HG03097 (cell line): ENCODE measurements around the gene PFKFB1.

Experiments used
- ATAC-seq: cut with Tn5 transposase; IDR thresholded peaks from one replicate; pipeline ENCODE4 v1.9.1; 2021; ENCODE audit not compliant: unreplicated experiment, low FRiP score

Gene PFKFB1

GRCh38 chrX:54994099-54994498 is at the start of gene PFKFB1:
Gene PFKFB1, minus strand, starts transcription at chrX:54994188. Its CDS starts 181 bp downstream, at chrX:54994007.
- no peak for ATAC-seq

- no peak for ATAC-seq
Measured at GRCh38 chrX:55041514-55041913, 47.5 kb upstream of the PFKFB1 start.

- no peak for ATAC-seq
Measured at GRCh38 chrX:55039471-55039870, 45.5 kb upstream of the PFKFB1 start.

- ATAC-seq: no peak
Measured at GRCh38 chrX:55033429-55033828, 39.4 kb upstream of the PFKFB1 start.

GRCh38 chrX:55030271-55031205 is 36.5 kb upstream of the PFKFB1 start, which contains the start of gene ALAS2:
Gene ALAS2, minus strand, starts transcription at chrX:55030977. Its CDS starts 4,977 bp downstream, at chrX:55026000.
- no peak for ATAC-seq

- no peak for ATAC-seq
Measured at GRCh38 chrX:55029291-55029690, 35.3 kb upstream of the PFKFB1 start.

- ATAC-seq: no peak
Measured at GRCh38 chrX:55028611-55029010, 34.6 kb upstream of the PFKFB1 start.

- ATAC-seq: no peak
Measured at GRCh38 chrX:55028040-55028439, 34.1 kb upstream of the PFKFB1 start.

GRCh38 chrX:55026840-55027239 is 32.9 kb upstream of the PFKFB1 start:
- no peak for ATAC-seq

- ATAC-seq: no peak
Measured at GRCh38 chrX:55026143-55026542, 32.2 kb upstream of the PFKFB1 start.

GRCh38 chrX:55014897-55015299 is 20.9 kb upstream of the PFKFB1 start:
- no peak for ATAC-seq

- ATAC-seq: no peak
Measured at GRCh38 chrX:55011294-55011693, 17.3 kb upstream of the PFKFB1 start.

- ATAC-seq: no peak
Measured at GRCh38 chrX:55008571-55009358, 14.8 kb upstream of the PFKFB1 start.

- no peak for ATAC-seq
Measured at GRCh38 chrX:55007656-55008055, 13.7 kb upstream of the PFKFB1 start.

GRCh38 chrX:55006827-55007621 is 13.0 kb upstream of the PFKFB1 start:
- ATAC-seq: no peak

GRCh38 chrX:55005256-55005655 is 11.3 kb upstream of the PFKFB1 start:
- no peak for ATAC-seq

- no peak for ATAC-seq
Measured at GRCh38 chrX:55004231-55004630, 10.2 kb upstream of the PFKFB1 start.

- ATAC-seq: peak; percentile 93
Measured at GRCh38 chrX:54999717-55000598, 6.0 kb upstream of the PFKFB1 start, which contains the start of gene APEX2. Gene APEX2, plus strand, starts transcription at chrX:55000363. Its CDS starts 60 bp downstream, at chrX:55000423.

- no peak for ATAC-seq
Measured at GRCh38 chrX:54995621-54996020, 1.6 kb upstream of the PFKFB1 start.
